ENCODE measurements around the gene CHCHD4.
A peak's percentile ranks its signal among the peaks of the same experiment; 100 is the strongest.
"Not testable (repeated sequence)": the region's sequence is repeated elsewhere in the genome, so short reads cannot be mapped to it uniquely, and the experiment has no call there.

The CHCHD4 gene

GRCh38 chr3:14110699-14111098 lies 14.0 kb downstream of the CHCHD4 start:
- H3K27ac ChIP-seq, result no peak overlapping the region

DNA sequence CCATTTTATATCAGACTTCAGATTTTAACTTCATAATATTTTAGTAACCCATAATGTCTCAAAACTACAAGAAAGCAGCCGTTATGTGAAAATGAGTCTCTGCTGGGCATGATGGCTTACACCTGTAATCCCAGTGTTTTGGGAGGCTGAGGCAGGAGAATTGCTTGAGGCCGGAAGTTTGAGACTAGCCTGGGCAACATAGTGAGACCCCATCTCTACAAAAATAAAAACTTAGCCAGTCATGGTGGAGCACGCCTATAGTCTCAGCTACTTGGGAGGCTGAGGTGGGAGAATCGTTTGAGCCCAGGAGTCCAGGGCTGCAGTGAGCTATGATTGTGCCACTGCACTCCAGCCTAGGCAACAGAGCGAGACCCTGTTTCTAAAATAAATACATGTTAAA lies 14.8 kb downstream of the CHCHD4 start:
- not testable (repeated sequence) for H3K27me3 ChIP-seq (ENCODE audit: insufficient read depth, low read depth, severe bottlenecking); DNase-seq; H3K4me3 ChIP-seq (ENCODE audit: low read depth, low read length); H3K9me3 ChIP-seq (ENCODE audit: severe bottlenecking); H3K27ac ChIP-seq
- H3K36me3 ChIP-seq, result peaks cover 12% of the 10 kb centered on the region

More at GRCh38 chr3:14110699-14111098, 14.0 kb downstream of the CHCHD4 start:
- no peaks in the 10 kb centered on the region for H3K27me3 ChIP-seq (ENCODE audit: insufficient read depth, low read depth, severe bottlenecking)
- no peak overlapping the region for H3K4me3 ChIP-seq (ENCODE audit: low read depth, low read length)
- TF ChIP-seq, protein P1, sequence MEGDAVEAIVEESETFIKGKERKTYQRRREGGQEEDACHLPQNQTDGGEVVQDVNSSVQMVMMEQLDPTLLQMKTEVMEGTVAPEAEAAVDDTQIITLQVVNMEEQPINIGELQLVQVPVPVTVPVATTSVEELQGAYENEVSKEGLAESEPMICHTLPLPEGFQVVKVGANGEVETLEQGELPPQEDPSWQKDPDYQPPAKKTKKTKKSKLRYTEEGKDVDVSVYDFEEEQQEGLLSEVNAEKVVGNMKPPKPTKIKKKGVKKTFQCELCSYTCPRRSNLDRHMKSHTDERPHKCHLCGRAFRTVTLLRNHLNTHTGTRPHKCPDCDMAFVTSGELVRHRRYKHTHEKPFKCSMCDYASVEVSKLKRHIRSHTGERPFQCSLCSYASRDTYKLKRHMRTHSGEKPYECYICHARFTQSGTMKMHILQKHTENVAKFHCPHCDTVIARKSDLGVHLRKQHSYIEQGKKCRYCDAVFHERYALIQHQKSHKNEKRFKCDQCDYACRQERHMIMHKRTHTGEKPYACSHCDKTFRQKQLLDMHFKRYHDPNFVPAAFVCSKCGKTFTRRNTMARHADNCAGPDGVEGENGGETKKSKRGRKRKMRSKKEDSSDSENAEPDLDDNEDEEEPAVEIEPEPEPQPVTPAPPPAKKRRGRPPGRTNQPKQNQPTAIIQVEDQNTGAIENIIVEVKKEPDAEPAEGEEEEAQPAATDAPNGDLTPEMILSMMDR (IDR thresholded peaks at IDR 0.05; ENCODE audit: low read depth, low read length), result no peak
- H3K36me3 ChIP-seq, result peaks cover 20% of the 10 kb centered on the region
- H3K9me3 ChIP-seq (ENCODE audit: severe bottlenecking), result no peaks in the 10 kb centered on the region
- DNase-seq, result no peak

- no peak for DNase-seq
- Histone ChIP-seq H3K27me3 (ENCODE audit: insufficient read depth, low read depth, severe bottlenecking) (no peaks in the 10 kb centered on the region), H3K36me3 (no peaks in the 10 kb centered on the region), H3K27ac (no peak overlapping the region), H3K9me3 (ENCODE audit: severe bottlenecking) (peaks cover 2% of the 10 kb centered on the region), H3K4me3 (ENCODE audit: low read depth, low read length) (no peak overlapping the region)
- TF ChIP-seq, protein P1 (IDR thresholded peaks at IDR 0.05; ENCODE audit: low read depth, low read length), result no peak
These were observed 26.9 kb downstream of the CHCHD4 start for GRCh38 chr3:14097616-14098391.

DNA sequence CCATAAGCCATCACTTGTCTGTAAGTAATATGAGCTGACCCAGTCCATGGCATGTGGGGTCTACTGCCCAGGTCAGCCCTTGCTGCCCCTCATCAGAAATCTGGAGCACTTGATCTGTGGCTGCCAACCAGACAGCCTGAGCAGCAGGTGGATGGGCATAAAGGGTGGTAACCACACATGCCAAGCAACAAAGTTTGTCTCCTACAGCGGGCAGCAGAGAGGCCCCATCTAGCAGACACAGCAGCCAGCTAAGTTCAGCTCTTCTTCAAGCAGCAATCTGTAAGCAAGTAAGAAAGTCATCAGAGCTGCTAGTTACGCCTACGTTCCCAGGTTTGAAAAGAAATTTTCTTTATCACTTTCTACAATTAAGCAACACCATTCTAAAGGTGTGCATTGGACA lies 27.9 kb downstream of the CHCHD4 start:
- TF ChIP-seq, protein P1 (IDR thresholded peaks at IDR 0.05; ENCODE audit: low read depth, low read length), result no peak
- H3K9me3 ChIP-seq (ENCODE audit: severe bottlenecking), result peaks cover 2% of the 10 kb centered on the region
- no peak overlapping the region for H3K4me3 ChIP-seq (ENCODE audit: low read depth, low read length)
- DNase-seq, result no peak
- H3K27ac ChIP-seq, result no peak overlapping the region
- no peaks in the 10 kb centered on the region for H3K27me3 ChIP-seq (ENCODE audit: insufficient read depth, low read depth, severe bottlenecking)
- no peaks in the 10 kb centered on the region for H3K36me3 ChIP-seq

- no peaks in the 10 kb centered on the region for H3K27me3 ChIP-seq (ENCODE audit: insufficient read depth, low read depth, severe bottlenecking)
- H3K4me3 ChIP-seq (ENCODE audit: low read depth, low read length), result no peak overlapping the region
- no peak overlapping the region for H3K27ac ChIP-seq
- peaks cover 2% of the 10 kb centered on the region for H3K9me3 ChIP-seq (ENCODE audit: severe bottlenecking)
- H3K36me3 ChIP-seq, result no peaks in the 10 kb centered on the region
- DNase-seq, result peak; percentile 12
- TF ChIP-seq, protein P1 (IDR thresholded peaks at IDR 0.05; ENCODE audit: low read depth, low read length), result no peak
These were observed 30.8 kb downstream of the CHCHD4 start for GRCh38 chr3:14093831-14094230.

GRCh38 chr3:14092464-14092863 lies 32.2 kb downstream of the CHCHD4 start:
- Histone ChIP-seq H3K27ac (no peak overlapping the region), H3K27me3 (ENCODE audit: insufficient read depth, low read depth, severe bottlenecking) (no peaks in the 10 kb centered on the region), H3K9me3 (ENCODE audit: severe bottlenecking) (peaks cover 3% of the 10 kb centered on the region), H3K36me3 (no peaks in the 10 kb centered on the region), H3K4me3 (ENCODE audit: low read depth, low read length) (no peak overlapping the region)
- TF ChIP-seq, protein P1 (IDR thresholded peaks at IDR 0.05; ENCODE audit: low read depth, low read length), result no peak
- DNase-seq, result no peak

DNA sequence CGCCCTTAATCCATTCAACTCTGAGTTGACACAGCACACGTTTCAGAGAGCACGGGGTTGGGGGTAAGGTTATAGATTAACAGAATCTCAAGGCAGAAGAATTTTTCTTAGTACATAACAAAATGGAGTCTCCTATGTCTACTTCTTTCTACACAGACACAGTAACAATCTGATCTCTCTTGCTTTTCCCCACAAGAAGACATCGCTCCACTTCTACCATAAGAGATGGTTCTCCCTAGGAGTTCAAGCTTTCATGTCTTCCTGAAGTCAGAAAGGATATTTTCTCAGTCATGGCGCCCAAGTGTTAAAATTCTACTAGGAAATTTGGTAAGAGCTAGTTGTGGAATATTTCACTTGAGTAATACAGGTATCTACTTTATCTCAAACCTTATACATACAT lies 32.7 kb downstream of the CHCHD4 start:
- not testable (repeated sequence) for DNase-seq; H3K4me3 ChIP-seq (ENCODE audit: low read depth, low read length); H3K36me3 ChIP-seq; H3K9me3 ChIP-seq (ENCODE audit: severe bottlenecking); H3K27ac ChIP-seq; H3K27me3 ChIP-seq (ENCODE audit: insufficient read depth, low read depth, severe bottlenecking)

DNA sequence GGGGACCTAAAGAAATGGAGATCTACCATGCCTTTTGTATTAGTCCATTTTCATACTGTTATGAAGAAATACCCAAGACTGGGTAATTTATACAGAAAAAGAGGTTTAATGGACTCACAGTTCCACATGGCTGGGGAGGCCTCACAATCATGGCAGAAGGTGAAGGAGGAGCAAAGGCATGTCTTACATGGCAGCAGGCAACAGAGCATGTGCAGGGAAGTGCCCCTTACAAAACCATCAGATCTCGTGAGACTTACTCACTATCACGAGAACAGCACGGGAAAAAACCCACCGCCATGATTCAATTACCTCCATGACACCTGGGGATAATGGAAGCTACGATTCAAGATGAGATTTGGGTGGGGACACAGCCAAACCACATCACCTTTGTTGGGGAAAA lies 37.2 kb downstream of the CHCHD4 start:
- H3K4me3 ChIP-seq (ENCODE audit: low read depth, low read length); H3K9me3 ChIP-seq (ENCODE audit: severe bottlenecking); H3K27ac ChIP-seq; H3K36me3 ChIP-seq; DNase-seq; H3K27me3 ChIP-seq (ENCODE audit: insufficient read depth, low read depth, severe bottlenecking): not testable (repeated sequence)
